Stromal cell of bone marrow (primary cell): ENCODE measurements around the gene PEX5L.
A peak's percentile ranks its signal among the peaks of the same experiment; 100 is the strongest.

Source experiments
- DNase-seq: peaks from one replicate; pipeline ENCODE4 v3.0.0-alpha.2; 2012; ENCODE audit warnings: low read depth

Gene PEX5L

GRCh38 chr3:179769411-179770247 is 267.1 kb downstream of the PEX5L start:
- DNase-seq = no peak

GRCh38 chr3:179768080-179768479 is 268.7 kb downstream of the PEX5L start:
- DNase-seq = peak; percentile 70

GRCh38 chr3:179766416-179767133 is 270.2 kb downstream of the PEX5L start:
- no peak for DNase-seq

GRCh38 chr3:179765396-179765795 is 271.3 kb downstream of the PEX5L start:
- no peak for DNase-seq

- DNase-seq = no peak
Observed at GRCh38 chr3:179760944-179761343, 275.8 kb downstream of the PEX5L start.

- no peak for DNase-seq
Observed at GRCh38 chr3:179750720-179751328, 285.9 kb downstream of the PEX5L start.

GRCh38 chr3:179745716-179746115 is 291.0 kb downstream of the PEX5L start:
- DNase-seq = no peak

GRCh38 chr3:179745079-179745478 is 291.7 kb downstream of the PEX5L start:
- no peak for DNase-seq
